H9 (cell line): ENCODE results near the gene PSMB1. TPM values are rescaled to one million over a fixed set of nuclear protein-coding genes. Genes with fewer than 3 reads are reported as not detected.

Experiments used
- DNase-seq: peaks from one replicate; pipeline ENCODE4 v3.0.0-alpha.2; 2017
- H2AFZ ChIP-seq: one replicate; pipeline ENCODE4 v1.6.1; 2013; ENCODE audit warnings: mild to moderate bottlenecking, low read length, control low read depth, moderate library complexity
- H2AK5ac ChIP-seq: 2 replicates; pipeline ENCODE4 v1.6.1; 2013; ENCODE audit warnings: low read length, control low read depth, mixed read lengths; ENCODE audit not compliant: insufficient read length
- H2BK120ac ChIP-seq: one replicate; pipeline ENCODE4 v1.6.1; 2013; ENCODE audit warnings: low read depth, mild to moderate bottlenecking, low read length, control low read depth, inconsistent platforms; ENCODE audit not compliant: poor library complexity, severe bottlenecking
- H2BK12ac ChIP-seq: 2 replicates; pipeline ENCODE4 v1.6.1; 2013; ENCODE audit warnings: low read length, control low read depth, mixed read lengths, low read depth; ENCODE audit not compliant: insufficient read length
- H2BK15ac ChIP-seq: 2 replicates; pipeline ENCODE4 v1.6.1; 2013; ENCODE audit warnings: low read depth, low read length, control low read depth
- H2BK20ac ChIP-seq: one replicate; pipeline ENCODE4 v1.6.1; 2013; ENCODE audit warnings: low read depth, mild to moderate bottlenecking, low read length, control low read depth, inconsistent platforms; ENCODE audit not compliant: poor library complexity, severe bottlenecking
- H2BK5ac ChIP-seq: 2 replicates; pipeline ENCODE4 v1.6.1; 2013; ENCODE audit warnings: low read length, control low read depth, mixed read lengths; ENCODE audit not compliant: insufficient read length
- H3K14ac ChIP-seq: 2 replicates; pipeline ENCODE4 v1.6.1; 2013; ENCODE audit warnings: low read length, control low read depth; ENCODE audit not compliant: insufficient read depth
- H3K18ac ChIP-seq: 2 replicates; pipeline ENCODE4 v1.6.1; 2013; ENCODE audit warnings: low read depth, mild to moderate bottlenecking, mixed read lengths, low read length, control low read depth; ENCODE audit not compliant: insufficient read length
- H3K23ac ChIP-seq: 2 replicates; pipeline ENCODE4 v1.6.1; 2013; ENCODE audit warnings: low read length, control low read depth, mixed read lengths, low read depth; ENCODE audit not compliant: insufficient read length
- H3K23me2 ChIP-seq: 2 replicates; pipeline ENCODE4 v1.6.1; 2013; ENCODE audit warnings: low read depth, mild to moderate bottlenecking, mixed read lengths, low read length, control low read depth; ENCODE audit not compliant: insufficient read length, poor library complexity, severe bottlenecking
- H3K27ac ChIP-seq: 2 replicates; pipeline ENCODE4 v1.5.1; 2013; ENCODE audit warnings: low read length, control low read depth, mixed read lengths, low read depth; ENCODE audit not compliant: insufficient read length
- H3K27me3 ChIP-seq: 2 replicates; pipeline ENCODE4 v1.6.1; 2013; ENCODE audit warnings: low read length, control low read depth, inconsistent platforms; ENCODE audit not compliant: insufficient read depth
- H3K4ac ChIP-seq: 2 replicates; pipeline ENCODE4 v1.6.1; 2013; ENCODE audit warnings: low read depth, mild to moderate bottlenecking, control low read depth, inconsistent platforms, low read length, moderate library complexity
- H3K4me1 ChIP-seq: 2 replicates; pipeline ENCODE4 v1.6.1; 2013; ENCODE audit warnings: low read length, control low read depth, inconsistent platforms; ENCODE audit not compliant: insufficient read depth
- H3K4me2 ChIP-seq: 2 replicates; pipeline ENCODE4 v1.6.1; 2013; ENCODE audit warnings: low read length, control low read depth, mixed read lengths; ENCODE audit not compliant: insufficient read length, insufficient read depth
- H3K56ac ChIP-seq: 2 replicates; pipeline ENCODE4 v1.6.1; 2013; ENCODE audit warnings: low read depth, mild to moderate bottlenecking, mixed read lengths, low read length, control low read depth; ENCODE audit not compliant: insufficient read length
- H3K79me1 ChIP-seq: 2 replicates; pipeline ENCODE4 v1.6.1; 2013; ENCODE audit warnings: low read depth, mild to moderate bottlenecking, moderate library complexity, low read length, control low read depth, inconsistent platforms; ENCODE audit not compliant: insufficient read depth, poor library complexity, severe bottlenecking
- H3K79me2 ChIP-seq: 2 replicates; pipeline ENCODE4 v1.6.1; 2013; ENCODE audit warnings: low read length, control low read depth, inconsistent platforms; ENCODE audit not compliant: insufficient read depth
- H3K9ac ChIP-seq: 2 replicates; pipeline ENCODE4 v1.6.1; 2013; ENCODE audit warnings: low read length, control low read depth, mixed read lengths; ENCODE audit not compliant: insufficient read length; ENCODE audit errors: extremely low read depth
- H3K9me3 ChIP-seq: one replicate; pipeline ENCODE4 v1.6.1; 2013; ENCODE audit warnings: low read depth, low read length, inconsistent platforms; ENCODE audit not compliant: control insufficient read depth
- H3T11ph ChIP-seq: one replicate; pipeline ENCODE4 v1.6.1; 2013; ENCODE audit warnings: mild to moderate bottlenecking, low read length, control low read depth, inconsistent platforms
- H4K20me1 ChIP-seq: one replicate; pipeline ENCODE4 v1.6.1; 2013; ENCODE audit not compliant: control insufficient read depth, insufficient read length, insufficient read depth
- H4K5ac ChIP-seq: 2 replicates; pipeline ENCODE4 v1.6.1; 2013; ENCODE audit warnings: low read depth, mild to moderate bottlenecking, mixed read lengths, low read length, control low read depth; ENCODE audit not compliant: insufficient read length
- H4K8ac ChIP-seq: replicated peaks from 2 replicates; pipeline ENCODE4 v1.6.1; 2013; ENCODE audit warnings: low read length, control low read depth, mixed read lengths, low read depth; ENCODE audit not compliant: insufficient read length
- H4K91ac ChIP-seq: 2 replicates; pipeline ENCODE4 v1.6.1; 2013; ENCODE audit warnings: low read depth, mild to moderate bottlenecking, moderate library complexity, mixed read lengths, low read length, control low read depth; ENCODE audit not compliant: insufficient read length
- H3K27ac Mint-ChIP-seq, 3 experiments: 2 replicates in 2 of 3; 3 replicates in 1 of 3; pipeline ENCODE4 v1.8.0; 2020 to 2021; ENCODE audit warnings: mixed read lengths in 3 of 3, mild to moderate bottlenecking in 1 of 3, moderate library complexity in 1 of 3
- H3K27me3 Mint-ChIP-seq: 2 replicates; pipeline ENCODE4 v1.8.0; 2021; ENCODE audit warnings: low read depth, mild to moderate bottlenecking, moderate library complexity, mixed read lengths
- H3K36me3 Mint-ChIP-seq, 3 experiments: 2 replicates in 2 of 3; 3 replicates in 1 of 3; pipeline ENCODE4 v1.8.0; 2020 to 2021; ENCODE audit warnings: low read depth in 3 of 3, mixed read lengths in 3 of 3; ENCODE audit not compliant: insufficient read depth in 1 of 3
- H3K4me1 Mint-ChIP-seq, 2 experiments: 2 replicates each; pipeline ENCODE4 v1.8.0; 2020; ENCODE audit warnings: mixed read lengths in 2 of 2
- H3K4me3 Mint-ChIP-seq, 2 experiments: 2 replicates in 1 of 2; 3 replicates in 1 of 2; pipeline ENCODE4 v1.8.0; 2020 to 2021; ENCODE audit warnings: mild to moderate bottlenecking in 2 of 2, mixed read lengths in 2 of 2, moderate library complexity in 1 of 2
- H3K9me3 Mint-ChIP-seq, 2 experiments: 2 replicates in 1 of 2; 3 replicates in 1 of 2; pipeline ENCODE4 v1.8.0; 2020; ENCODE audit warnings: mild to moderate bottlenecking in 2 of 2, mixed read lengths in 2 of 2, moderate library complexity in 1 of 2
- WGBS: extraction: QIAGEN DNeasy Blood & Tissue Kit; methylation state at CpG from one replicate; pipeline ENCODE4 v1.1.7; 2013; ENCODE audit warnings: missing lambda C conversion rate, low lambda C conversion rate, mixed read lengths; ENCODE audit not compliant: insufficient read length; ENCODE audit errors: extremely low coverage; 5-methylcytosine and 5-hydroxymethylcytosine counted together
- long read RNA-seq: library from polyadenylated mRNA; unstranded; transcript quantifications from one replicate; pipeline ENCODE4 v2.0.0, GENCODE V29; 2020
- total RNA-seq: library from RNA; stranded (reverse); gene quantifications from 2 replicates; pipeline ENCODE4 v1.2.1, GENCODE V29; 2021
- TF ChIP-seq, protein P1 (sequence below): fragments of 200-600 bp; sonication (generic); conservative IDR thresholded peaks from 3 replicates; pipeline ENCODE4 v1.8.0; 2021; ENCODE audit warnings: antibody characterized with exemption, mild to moderate bottlenecking

The PSMB1 gene
- total RNA-seq = 245 and 252 TPM in 2 replicates
- long read RNA-seq, transcript PSMB1-201 (6 exons, 928 nt) = major isoform, 405 of 416 reads
- long read RNA-seq, partial matches to known transcripts = 2 of 416 reads
- long read RNA-seq, other reads (novel, unspliced or antisense) = 9 of 416 reads

GRCh38 chr6:170552765-170553533, at the start of gene PSMB1:
TSS of gene PSMB1 (minus strand) at chr6:170553307. CDS start at chr6:170553242, 65 bp downstream.
- H3K4me2 ChIP-seq = peak within 1 kb of the TSS; percentile 87
- Mint-ChIP-seq H3K27me3 (no peaks in the 10 kb centered on the region), H3K4me3 (no peak within 1 kb of the TSS), H3K27ac (no peak within 1 kb of the TSS), H3K4me1 (peaks cover 13 to 16% of the 10 kb centered on the region in 2 experiments), H3K36me3 (peaks cover 11 to 35% (median 23%) of the 10 kb centered on the region in 3 experiments; a peak in 6 of 7 replicates), H3K9me3 (no peaks in the 10 kb centered on the region)
- H2AFZ ChIP-seq = peak within 1 kb of the TSS; percentile 63
- peak within 1 kb of the TSS; percentile 52 for H3K56ac ChIP-seq
- H2BK5ac ChIP-seq = peak within 1 kb of the TSS; percentile 75
- no peak within 1 kb of the TSS for H4K91ac ChIP-seq
- TF ChIP-seq, protein P1, sequence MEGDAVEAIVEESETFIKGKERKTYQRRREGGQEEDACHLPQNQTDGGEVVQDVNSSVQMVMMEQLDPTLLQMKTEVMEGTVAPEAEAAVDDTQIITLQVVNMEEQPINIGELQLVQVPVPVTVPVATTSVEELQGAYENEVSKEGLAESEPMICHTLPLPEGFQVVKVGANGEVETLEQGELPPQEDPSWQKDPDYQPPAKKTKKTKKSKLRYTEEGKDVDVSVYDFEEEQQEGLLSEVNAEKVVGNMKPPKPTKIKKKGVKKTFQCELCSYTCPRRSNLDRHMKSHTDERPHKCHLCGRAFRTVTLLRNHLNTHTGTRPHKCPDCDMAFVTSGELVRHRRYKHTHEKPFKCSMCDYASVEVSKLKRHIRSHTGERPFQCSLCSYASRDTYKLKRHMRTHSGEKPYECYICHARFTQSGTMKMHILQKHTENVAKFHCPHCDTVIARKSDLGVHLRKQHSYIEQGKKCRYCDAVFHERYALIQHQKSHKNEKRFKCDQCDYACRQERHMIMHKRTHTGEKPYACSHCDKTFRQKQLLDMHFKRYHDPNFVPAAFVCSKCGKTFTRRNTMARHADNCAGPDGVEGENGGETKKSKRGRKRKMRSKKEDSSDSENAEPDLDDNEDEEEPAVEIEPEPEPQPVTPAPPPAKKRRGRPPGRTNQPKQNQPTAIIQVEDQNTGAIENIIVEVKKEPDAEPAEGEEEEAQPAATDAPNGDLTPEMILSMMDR = no peak
- H3K79me2 ChIP-seq = peaks cover 56% of the 10 kb centered on the region
- H4K5ac ChIP-seq = no peak within 1 kb of the TSS
- no CpG with 5 or more reads among the region's 41 CpGs for WGBS
- no peak within 1 kb of the TSS for H2BK15ac ChIP-seq
- H2BK120ac ChIP-seq = peak within 1 kb of the TSS; percentile 52
- no peak within 1 kb of the TSS for H3K23ac ChIP-seq
- H2BK12ac ChIP-seq = no peak within 1 kb of the TSS
- no peaks in the 10 kb centered on the region for H3K27me3 ChIP-seq
- peak within 1 kb of the TSS; percentile 95 for H3K18ac ChIP-seq
- peaks cover 5% of the 10 kb centered on the region for H3K79me1 ChIP-seq
- peak; percentile 95 for DNase-seq
- no peak within 1 kb of the TSS for H3T11ph ChIP-seq
- H4K8ac ChIP-seq = no peak within 1 kb of the TSS
- peaks cover 4% of the 10 kb centered on the region for H3K23me2 ChIP-seq
- no peak within 1 kb of the TSS for H3K4ac ChIP-seq
- no peak within 1 kb of the TSS for H2AK5ac ChIP-seq
- H3K27ac ChIP-seq = peak within 1 kb of the TSS; percentile 42
- no peaks in the 10 kb centered on the region for H4K20me1 ChIP-seq
- H2BK20ac ChIP-seq = no peak within 1 kb of the TSS
- peak within 1 kb of the TSS; percentile 92; the same call in 1 of the 2 replicates for H3K14ac ChIP-seq
- no peaks in the 10 kb centered on the region for H3K9me3 ChIP-seq
- H3K9ac ChIP-seq = peak within 1 kb of the TSS; percentile 95
- no peaks in the 10 kb centered on the region for H3K4me1 ChIP-seq
